Stimulated activated effector memory CD8-positive, alpha-beta T cell treated with anti-CD3 and anti-CD28 coated beads, Interleukin-12 subunit alpha, Interleukin-12 subunit beta, amount 100 ng/mL, for 72 hours (primary cell): Measurements from ENCODE around the gene SHISAL1.

Experiments used
- ATAC-seq: fragments of 150-1000 bp; cut with Tn5 transposase; 2 replicates; pipeline ENCODE4 v1.10.0; 2021
- DNase-seq, 2 donors: peaks; one replicate each; pipeline ENCODE4 v3.0.0; 2021 to 2022; ENCODE audit warnings: low spot score in 2 of 2
- H3K27ac Mint-ChIP-seq: one replicate; pipeline ENCODE4 v1.8.0; 2022; ENCODE audit warnings: mild to moderate bottlenecking, mixed read lengths
- H3K36me3 Mint-ChIP-seq: one replicate; pipeline ENCODE4 v1.8.0; 2022; ENCODE audit warnings: mild to moderate bottlenecking, mixed read lengths
- H3K4me1 Mint-ChIP-seq: one replicate; pipeline ENCODE4 v1.8.0; 2022; ENCODE audit warnings: mixed read lengths
- H3K4me3 Mint-ChIP-seq: one replicate; pipeline ENCODE4 v1.8.0; 2022; ENCODE audit warnings: mild to moderate bottlenecking, mixed read lengths
- H3K9me3 Mint-ChIP-seq: one replicate; pipeline ENCODE4 v1.8.0; 2022; ENCODE audit warnings: mixed read lengths

Gene SHISAL1

DNA sequence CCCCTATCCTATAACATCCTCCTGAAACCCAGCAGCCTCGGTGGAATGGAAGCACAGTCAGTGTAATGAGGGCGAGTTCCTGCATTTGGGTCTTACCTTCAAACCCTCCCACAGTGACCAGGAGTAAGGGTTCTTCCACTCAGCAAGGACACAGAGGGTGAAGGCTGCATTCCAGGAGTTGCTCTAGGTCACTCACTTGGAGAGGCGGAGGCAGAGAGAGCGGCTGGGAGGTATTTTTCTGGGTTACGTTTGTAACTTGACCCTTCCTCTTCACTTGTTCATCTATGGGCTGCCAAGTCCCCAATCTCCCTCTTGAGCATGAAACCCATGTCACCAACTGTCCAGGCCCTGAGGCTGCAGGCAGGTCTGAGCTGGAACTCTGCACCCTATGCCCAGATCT lies 36.8 kb upstream of the SHISAL1 start:
- Mint-ChIP-seq H3K27ac (no peak overlapping the region), H3K4me3 (no peak overlapping the region), H3K36me3 (no peaks in the 10 kb centered on the region), H3K9me3 (no peaks in the 10 kb centered on the region), H3K4me1 (peaks cover 17% of the 10 kb centered on the region)
- DNase-seq (no peak), ATAC-seq (no peak)

GRCh38 chr22:44348971-44349560 lies 36.3 kb upstream of the SHISAL1 start:
- ATAC-seq (no peak), DNase-seq (no peak)
- H3K27ac Mint-ChIP-seq, result no peak overlapping the region
- H3K36me3 Mint-ChIP-seq, result no peaks in the 10 kb centered on the region
- H3K4me3 Mint-ChIP-seq, result no peak overlapping the region
- peaks cover 14% of the 10 kb centered on the region for H3K4me1 Mint-ChIP-seq
- no peaks in the 10 kb centered on the region for H3K9me3 Mint-ChIP-seq

GRCh38 chr22:44347549-44347948 lies 34.8 kb upstream of the SHISAL1 start:
- H3K27ac Mint-ChIP-seq, result no peak overlapping the region
- no peaks in the 10 kb centered on the region for H3K9me3 Mint-ChIP-seq
- no peak for DNase-seq
- no peak for ATAC-seq
- peaks cover 12% of the 10 kb centered on the region for H3K4me1 Mint-ChIP-seq
- no peak overlapping the region for H3K4me3 Mint-ChIP-seq
- no peaks in the 10 kb centered on the region for H3K36me3 Mint-ChIP-seq

GRCh38 chr22:44347080-44347479 lies 34.3 kb upstream of the SHISAL1 start:
- Mint-ChIP-seq H3K36me3 (no peaks in the 10 kb centered on the region), H3K27ac (no peak overlapping the region), H3K4me1 (peaks cover 11% of the 10 kb centered on the region), H3K4me3 (no peak overlapping the region), H3K9me3 (no peaks in the 10 kb centered on the region)
- ATAC-seq (no peak), DNase-seq (no peak)

DNA sequence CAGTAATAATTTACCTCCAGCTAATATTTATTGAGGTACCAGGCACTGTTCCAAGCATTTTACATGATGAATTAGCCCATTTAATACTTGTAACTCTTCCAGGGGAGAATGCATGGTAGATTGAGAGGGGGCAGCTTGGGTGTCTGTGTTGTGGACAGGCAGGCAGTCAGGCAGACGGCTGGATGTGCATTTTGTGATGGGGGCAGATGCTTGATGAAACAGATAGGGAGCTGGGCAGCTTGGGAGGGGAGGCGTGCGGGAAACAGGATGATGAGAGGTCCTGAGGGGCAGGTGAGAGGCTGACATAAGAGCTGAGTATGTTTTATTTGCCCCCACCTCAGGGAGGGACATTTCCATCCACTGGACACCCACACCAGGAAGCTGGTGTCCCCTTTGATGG lies 33.1 kb upstream of the SHISAL1 start:
- H3K27ac Mint-ChIP-seq, result no peak overlapping the region
- no peaks in the 10 kb centered on the region for H3K36me3 Mint-ChIP-seq
- H3K4me1 Mint-ChIP-seq, result no peaks in the 10 kb centered on the region
- no peak overlapping the region for H3K4me3 Mint-ChIP-seq
- ATAC-seq, result no peak
- H3K9me3 Mint-ChIP-seq, result no peaks in the 10 kb centered on the region
- DNase-seq, result no peak

DNA sequence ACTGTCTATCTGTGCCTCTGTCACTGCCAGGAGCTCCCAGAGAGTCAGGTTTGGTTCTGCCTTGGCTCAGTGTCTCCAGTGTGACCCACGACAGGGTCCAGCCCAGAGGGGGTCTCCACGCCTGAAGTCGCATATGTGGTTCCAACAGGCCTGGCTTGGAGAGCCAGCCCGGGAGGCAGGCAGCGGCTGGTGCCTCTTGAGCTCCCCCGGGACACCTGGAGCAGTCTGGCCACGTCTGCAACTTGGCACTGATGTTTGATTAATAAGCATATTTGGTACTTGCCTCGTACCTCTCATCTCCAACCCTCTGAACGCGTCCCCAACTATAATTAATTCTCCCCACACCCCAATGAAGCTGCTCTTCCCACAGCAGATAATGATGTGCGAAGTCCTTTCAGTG lies 31.7 kb upstream of the SHISAL1 start:
- no peak overlapping the region for H3K4me3 Mint-ChIP-seq
- H3K9me3 Mint-ChIP-seq, result no peaks in the 10 kb centered on the region
- no peaks in the 10 kb centered on the region for H3K36me3 Mint-ChIP-seq
- H3K27ac Mint-ChIP-seq, result no peak overlapping the region
- no peak for ATAC-seq
- H3K4me1 Mint-ChIP-seq, result no peaks in the 10 kb centered on the region
- DNase-seq, result no peak

GRCh38 chr22:44342347-44342956 lies 29.7 kb upstream of the SHISAL1 start:
- Mint-ChIP-seq H3K36me3 (no peaks in the 10 kb centered on the region), H3K27ac (no peak overlapping the region), H3K4me1 (no peaks in the 10 kb centered on the region), H3K9me3 (no peaks in the 10 kb centered on the region), H3K4me3 (no peak overlapping the region)
- DNase-seq (no peak), ATAC-seq (no peak)

DNA sequence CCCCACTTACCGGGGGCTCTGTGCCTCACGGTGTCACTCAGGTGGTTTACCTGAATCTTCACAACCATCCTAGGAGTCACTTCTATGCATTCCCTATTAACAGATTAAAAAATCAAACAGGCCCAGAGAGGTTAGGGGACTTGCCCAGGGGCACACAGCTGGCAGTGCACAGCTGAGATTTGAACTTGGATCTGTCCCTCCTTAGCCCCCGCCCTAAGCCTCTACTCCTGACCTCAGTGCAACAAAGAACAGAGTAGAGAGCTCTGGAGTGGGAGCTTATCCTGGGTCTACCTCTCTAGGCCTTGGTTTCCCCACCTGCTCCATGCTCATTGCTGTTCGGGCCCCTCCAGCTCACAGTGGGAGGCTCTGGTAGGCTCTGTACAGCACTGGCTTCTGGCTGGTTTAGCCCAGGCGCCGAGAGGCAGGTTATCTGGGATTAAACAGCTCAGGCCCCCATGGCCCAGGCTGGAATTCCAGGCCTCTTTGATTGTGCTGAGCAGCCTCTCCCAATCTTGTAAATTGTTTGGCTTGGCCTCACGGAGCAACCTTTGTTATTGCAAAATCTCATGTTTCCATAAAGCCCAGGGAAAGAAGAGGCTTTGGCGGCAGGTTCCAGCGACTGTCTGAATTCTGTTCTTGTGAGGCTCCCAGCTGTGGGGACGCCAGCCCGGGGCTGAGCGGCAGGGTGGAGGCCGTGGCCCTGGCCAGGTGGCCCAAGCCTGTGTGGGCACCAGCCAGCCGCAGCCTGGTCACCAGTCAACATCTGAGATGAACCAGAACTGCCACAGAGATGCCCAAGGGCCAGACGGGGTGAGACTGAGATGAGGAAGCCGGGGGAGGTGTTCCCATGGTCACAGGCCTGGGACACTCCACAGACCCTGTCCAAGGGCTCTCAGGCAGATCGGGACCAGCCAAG lies 28.9 kb upstream of the SHISAL1 start:
- DNase-seq (no peak), ATAC-seq (no peak)
- Mint-ChIP-seq H3K27ac (no peak overlapping the region), H3K4me1 (no peaks in the 10 kb centered on the region), H3K4me3 (no peak overlapping the region), H3K9me3 (no peaks in the 10 kb centered on the region), H3K36me3 (no peaks in the 10 kb centered on the region)

GRCh38 chr22:44340271-44341239 lies 27.8 kb upstream of the SHISAL1 start:
- Mint-ChIP-seq H3K27ac (no peak overlapping the region), H3K4me3 (no peak overlapping the region), H3K9me3 (no peaks in the 10 kb centered on the region), H3K4me1 (no peaks in the 10 kb centered on the region), H3K36me3 (no peaks in the 10 kb centered on the region)
- DNase-seq (no peak), ATAC-seq (no peak)

- ATAC-seq (no peak), DNase-seq (no peak)
- Mint-ChIP-seq H3K27ac (no peak overlapping the region), H3K36me3 (no peaks in the 10 kb centered on the region), H3K9me3 (no peaks in the 10 kb centered on the region), H3K4me3 (no peak overlapping the region), H3K4me1 (no peaks in the 10 kb centered on the region)
Measured at GRCh38 chr22:44338906-44339305, 26.2 kb upstream of the SHISAL1 start.

GRCh38 chr22:44338177-44338810 lies 25.5 kb upstream of the SHISAL1 start:
- Mint-ChIP-seq H3K27ac (no peak overlapping the region), H3K9me3 (no peaks in the 10 kb centered on the region), H3K4me1 (no peaks in the 10 kb centered on the region), H3K36me3 (no peaks in the 10 kb centered on the region), H3K4me3 (no peak overlapping the region)
- DNase-seq, result no peak
- no peak for ATAC-seq

DNA sequence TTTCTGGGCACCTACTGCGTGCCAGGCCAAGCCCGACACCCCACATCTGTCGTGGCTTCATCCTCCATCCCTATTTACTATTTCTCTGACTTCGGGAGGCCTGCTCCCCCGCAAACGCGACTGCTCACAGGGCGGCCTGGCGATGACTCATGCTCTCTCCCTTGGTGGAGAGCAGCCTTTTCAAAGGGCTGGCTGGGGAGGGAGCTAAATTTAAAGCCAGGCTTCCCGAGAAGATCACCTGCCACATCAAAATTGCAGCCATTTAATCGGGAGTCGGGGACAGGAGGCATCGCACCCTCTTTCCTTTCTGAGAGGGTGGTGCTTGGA lies 24.9 kb upstream of the SHISAL1 start:
- H3K36me3 Mint-ChIP-seq, result no peaks in the 10 kb centered on the region
- DNase-seq (no peak), ATAC-seq (peak; percentile 39)
- H3K4me1 Mint-ChIP-seq, result no peaks in the 10 kb centered on the region
- H3K9me3 Mint-ChIP-seq, result no peaks in the 10 kb centered on the region
- no peak overlapping the region for H3K4me3 Mint-ChIP-seq
- no peak overlapping the region for H3K27ac Mint-ChIP-seq

DNA sequence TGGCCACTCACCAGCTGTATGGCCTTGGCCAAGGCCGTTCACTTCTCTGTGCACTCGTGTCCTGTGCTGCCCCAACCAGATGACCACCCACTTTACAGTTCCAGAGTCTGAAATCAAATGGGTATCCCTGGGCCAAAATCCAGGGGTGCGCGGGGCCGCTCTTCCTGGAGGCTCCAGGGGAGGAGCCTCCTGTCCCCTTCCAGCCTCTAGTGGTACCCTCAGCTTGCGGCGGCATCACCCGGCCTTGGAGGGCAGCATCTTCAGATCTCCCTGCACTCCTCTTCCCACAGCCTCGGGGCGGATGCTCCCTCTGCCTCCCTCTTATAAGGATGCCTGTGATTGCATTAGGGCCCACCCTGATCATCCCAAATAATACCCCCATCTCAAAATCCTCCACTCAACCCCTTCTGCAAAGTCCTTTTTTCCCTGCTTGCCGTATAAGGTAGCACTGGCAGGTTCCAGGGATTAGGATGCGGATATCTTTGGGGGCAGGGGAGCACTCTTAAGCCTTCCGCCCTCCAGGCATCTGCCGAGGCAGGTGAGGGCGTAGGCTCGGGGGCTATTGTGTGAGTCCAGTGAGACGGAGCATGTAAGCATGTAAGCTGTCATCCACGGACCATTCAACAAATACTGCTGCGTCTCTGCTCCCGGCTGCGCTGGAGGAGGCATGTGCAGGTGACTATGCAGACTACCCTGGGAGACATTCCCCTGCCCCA lies 24.4 kb upstream of the SHISAL1 start:
- Mint-ChIP-seq H3K9me3 (no peaks in the 10 kb centered on the region), H3K36me3 (no peaks in the 10 kb centered on the region), H3K27ac (no peak overlapping the region), H3K4me1 (peaks cover 4% of the 10 kb centered on the region), H3K4me3 (no peak overlapping the region)
- DNase-seq, result no peak
- ATAC-seq, result no peak
